Activated CD8-positive, alpha-beta memory T cell treated with anti-CD3 and anti-CD28 coated beads for 24 hours (primary cell): ENCODE data around the gene LIN52.

Experiments used
- DNase-seq: peaks from one replicate; pipeline ENCODE4 v3.0.0-alpha.2; 2020

Gene LIN52, protein sequence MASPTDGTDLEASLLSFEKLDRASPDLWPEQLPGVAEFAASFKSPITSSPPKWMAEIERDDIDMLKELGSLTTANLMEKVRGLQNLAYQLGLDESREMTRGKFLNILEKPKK

DNA sequence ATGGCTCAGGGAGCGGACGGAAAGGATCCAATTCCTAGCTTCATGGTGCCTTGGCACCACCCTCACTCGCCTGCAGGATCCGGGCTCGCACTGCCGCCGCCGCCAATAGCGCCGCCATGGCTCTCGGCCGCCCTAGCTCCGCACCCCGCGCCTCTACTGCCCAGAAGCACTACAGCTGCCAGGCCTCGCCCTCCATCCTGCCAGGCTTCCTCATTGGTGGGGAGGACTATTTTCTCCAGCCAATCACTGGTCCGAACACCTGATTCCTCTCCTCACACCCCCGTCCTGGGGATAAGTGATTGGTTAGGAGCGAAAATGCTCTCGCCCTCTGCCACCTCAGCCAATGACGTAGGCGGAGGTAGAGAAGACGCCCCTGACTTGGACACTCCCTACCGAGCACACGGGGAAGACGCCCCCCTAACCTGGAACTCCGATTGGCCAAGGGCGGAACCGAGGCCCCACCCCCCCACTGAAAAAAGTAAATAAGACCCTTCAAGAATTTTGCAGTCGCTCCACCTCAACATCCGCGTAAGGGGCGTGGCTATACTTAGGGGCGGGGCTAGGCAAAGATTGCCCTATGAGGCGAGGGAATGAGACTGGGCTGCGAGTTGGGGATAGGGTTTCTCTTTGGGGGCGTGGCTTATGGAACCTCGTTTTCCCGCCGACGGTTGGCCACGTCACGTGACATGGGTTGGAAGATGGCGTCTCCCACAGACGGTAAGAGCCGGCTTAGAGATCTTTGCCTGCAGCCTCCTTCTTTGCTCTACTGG is at the start of gene LIN52, which contains the start of gene ALDH6A1:
Gene LIN52 (plus strand): TSS at position 680 of the 770 bp plus-strand sequence. CDS start 19 bp downstream, at position 699.
Gene ALDH6A1 (minus strand): TSS at position 177 of the 770 bp plus-strand sequence. CDS start 59 bp downstream, at position 118.
- peak; percentile 100 for DNase-seq

DNA sequence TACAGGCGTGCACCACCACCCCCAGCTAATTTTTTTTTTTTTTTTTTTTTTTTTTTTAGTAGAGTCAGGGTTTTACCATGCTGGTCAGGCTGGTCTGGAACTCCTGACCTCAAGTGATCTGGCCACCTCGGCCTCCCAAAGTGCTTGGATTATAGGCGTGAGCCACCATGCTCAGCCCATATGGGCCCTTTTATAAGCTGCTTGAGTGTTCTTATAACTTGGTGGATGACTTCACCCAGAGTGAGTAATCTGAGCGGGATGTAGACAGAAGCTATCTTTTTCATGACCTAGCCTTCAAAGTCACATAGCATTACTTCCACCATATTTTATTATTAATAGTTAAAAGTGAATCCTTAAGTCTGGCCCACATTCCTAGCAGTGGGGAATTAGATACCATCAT is 49.2 kb upstream of the LIN52 start:
- DNase-seq = no peak

- no peak for DNase-seq
Observed at GRCh38 chr14:74038020-74038859, 46.5 kb upstream of the LIN52 start.

DNA sequence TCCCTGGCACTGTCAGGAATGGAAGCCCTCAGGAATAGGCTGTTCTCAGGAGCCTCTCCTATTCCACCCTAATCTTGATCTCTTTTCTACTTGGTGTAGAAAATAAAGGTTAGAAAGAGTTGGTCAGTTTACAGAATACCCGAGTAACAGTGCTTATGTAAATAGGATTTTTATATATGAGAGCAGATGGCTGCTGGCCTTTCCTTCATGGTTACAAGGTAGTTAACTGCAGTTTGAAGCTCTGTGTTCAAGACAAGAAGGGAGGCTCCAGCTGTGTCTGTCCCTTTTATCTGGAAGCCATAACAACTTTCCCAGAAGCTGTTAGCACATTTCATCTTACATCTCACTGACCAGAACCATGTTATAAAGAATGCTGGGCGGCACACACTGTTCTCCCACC is 42.5 kb upstream of the LIN52 start:
- DNase-seq = no peak

GRCh38 chr14:74045522-74045921 is 39.2 kb upstream of the LIN52 start:
- no peak for DNase-seq

GRCh38 chr14:74048281-74048680 is 36.5 kb upstream of the LIN52 start:
- DNase-seq = no peak

GRCh38 chr14:74049876-74050495 is 34.8 kb upstream of the LIN52 start:
- DNase-seq = no peak

DNA sequence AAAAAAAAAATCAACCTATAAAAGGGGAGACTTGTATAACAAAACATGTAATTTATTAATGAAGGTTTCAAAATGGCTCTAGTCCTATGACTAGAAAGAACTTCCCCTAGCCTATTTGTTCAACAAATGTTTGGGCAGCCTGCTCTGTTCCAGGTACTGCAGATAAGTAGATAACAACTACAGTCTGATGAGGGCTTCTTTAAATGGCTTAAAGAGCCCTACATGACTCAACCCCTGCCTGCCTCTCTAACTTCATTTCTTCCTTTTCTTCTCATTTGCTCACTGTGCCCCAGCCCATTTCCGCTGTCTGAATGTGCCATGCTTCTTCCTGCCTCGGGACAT is 22.0 kb upstream of the LIN52 start:
- no peak for DNase-seq

- no peak for DNase-seq
Observed at GRCh38 chr14:74064426-74064825, 20.3 kb upstream of the LIN52 start.

DNA sequence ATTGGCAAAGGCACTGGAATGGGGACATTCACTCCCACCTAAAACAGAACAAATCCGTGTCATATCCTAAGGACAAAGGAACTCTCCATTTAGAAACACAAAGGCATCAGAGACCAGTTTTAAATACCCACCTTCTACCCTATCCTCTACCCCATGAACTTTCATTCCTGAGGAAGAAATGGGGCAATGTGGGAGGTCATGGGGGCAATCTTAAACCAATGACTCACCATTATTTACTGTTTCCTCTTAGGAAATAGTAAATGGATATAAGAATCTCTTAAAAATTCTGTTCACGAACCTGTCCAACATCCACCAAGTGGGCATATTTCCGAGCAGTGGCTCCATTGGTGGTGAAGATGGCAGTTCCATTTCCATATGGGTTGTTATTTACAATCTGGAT is 19.9 kb upstream of the LIN52 start:
- no peak for DNase-seq

DNA sequence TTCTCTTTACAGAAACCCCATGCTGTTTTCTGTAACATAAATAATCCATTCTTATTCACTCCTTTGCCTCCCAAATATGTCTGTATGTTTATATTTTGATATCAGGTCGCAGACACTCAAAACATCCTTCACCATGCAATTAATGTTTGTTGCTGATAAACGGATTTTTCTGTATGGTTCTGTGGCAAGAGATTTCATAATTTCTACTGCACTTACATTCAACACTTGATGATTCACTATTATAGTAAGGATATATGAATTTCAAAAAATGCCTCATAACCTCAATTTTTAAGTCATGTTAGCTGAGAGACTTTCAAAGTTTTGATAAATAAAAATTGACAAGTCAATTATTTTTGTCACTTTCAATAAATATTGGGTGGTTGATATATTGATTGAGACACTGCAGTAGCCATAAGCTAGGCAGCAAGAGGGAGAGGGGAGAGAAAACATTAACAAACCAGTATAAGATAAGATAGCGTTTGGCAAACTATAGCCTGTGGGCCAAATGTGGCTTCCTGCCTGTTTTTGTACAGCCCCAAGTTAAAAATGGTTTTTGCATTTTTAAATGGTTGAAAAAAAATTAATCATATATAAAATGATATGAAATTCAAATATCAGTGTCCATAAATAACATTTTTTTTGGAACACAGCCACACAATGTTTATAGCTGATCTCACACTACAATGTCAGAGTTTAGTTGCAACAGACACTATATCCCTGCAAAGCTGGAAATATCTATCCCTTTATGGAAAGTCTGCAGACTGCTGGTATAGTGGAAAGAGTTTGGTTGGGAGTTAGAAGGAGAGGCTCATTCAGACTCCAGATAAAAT is 18.8 kb upstream of the LIN52 start:
- no peak for DNase-seq

DNA sequence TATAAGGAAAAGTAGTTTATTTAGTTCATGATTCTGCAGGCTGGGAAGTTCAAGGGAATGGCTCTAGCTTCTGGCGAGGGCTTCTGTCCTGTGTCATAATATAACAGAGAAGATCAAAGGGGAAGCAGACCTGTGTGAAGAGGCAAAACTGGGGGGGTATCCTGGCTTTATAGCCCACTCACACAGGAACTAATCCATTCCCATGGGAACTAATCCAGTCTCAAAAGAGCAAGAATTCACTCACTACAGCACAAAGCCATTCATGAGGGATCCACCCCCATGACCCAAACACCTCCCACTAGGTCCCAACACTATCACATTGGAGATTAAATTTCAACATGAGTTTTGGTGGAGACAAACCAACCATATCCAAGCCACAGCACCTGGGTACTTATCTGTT is 7.4 kb upstream of the LIN52 start:
- DNase-seq = no peak

DNA sequence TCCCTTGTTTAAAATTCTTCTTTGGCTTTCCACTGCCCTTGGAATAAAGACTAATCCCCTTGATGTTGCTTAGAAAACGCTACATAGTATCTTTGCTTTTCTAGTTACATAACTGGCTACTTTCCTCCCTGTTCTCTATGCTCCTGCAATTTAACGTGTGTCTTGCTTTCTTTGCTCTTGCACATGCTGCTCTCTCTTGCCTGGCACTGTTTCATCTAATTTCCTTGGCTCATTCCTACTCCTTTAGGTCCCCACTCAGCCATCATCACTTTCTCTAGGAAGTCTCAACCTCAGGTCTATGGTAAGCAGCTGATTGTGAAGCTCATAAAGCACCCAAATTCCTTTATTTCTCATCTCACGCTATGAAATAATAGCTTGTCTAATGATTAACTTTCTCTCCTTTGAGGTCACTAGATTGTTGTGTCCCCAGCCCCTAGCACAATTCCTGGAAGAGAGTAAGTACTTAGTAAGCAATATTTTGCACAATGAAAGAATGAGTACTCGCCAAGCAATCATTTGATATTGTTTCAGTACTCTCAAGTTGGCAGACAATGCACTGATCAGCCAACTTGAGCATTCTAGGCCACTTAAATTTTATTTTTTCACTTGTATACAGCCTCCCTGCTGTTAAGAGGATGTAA is 3.8 kb upstream of the LIN52 start:
- DNase-seq = no peak

- no peak for DNase-seq
Observed at GRCh38 chr14:74081491-74081890, 3.3 kb upstream of the LIN52 start.

GRCh38 chr14:74083161-74083560 is 1.6 kb upstream of the LIN52 start:
- no peak for DNase-seq

DNA sequence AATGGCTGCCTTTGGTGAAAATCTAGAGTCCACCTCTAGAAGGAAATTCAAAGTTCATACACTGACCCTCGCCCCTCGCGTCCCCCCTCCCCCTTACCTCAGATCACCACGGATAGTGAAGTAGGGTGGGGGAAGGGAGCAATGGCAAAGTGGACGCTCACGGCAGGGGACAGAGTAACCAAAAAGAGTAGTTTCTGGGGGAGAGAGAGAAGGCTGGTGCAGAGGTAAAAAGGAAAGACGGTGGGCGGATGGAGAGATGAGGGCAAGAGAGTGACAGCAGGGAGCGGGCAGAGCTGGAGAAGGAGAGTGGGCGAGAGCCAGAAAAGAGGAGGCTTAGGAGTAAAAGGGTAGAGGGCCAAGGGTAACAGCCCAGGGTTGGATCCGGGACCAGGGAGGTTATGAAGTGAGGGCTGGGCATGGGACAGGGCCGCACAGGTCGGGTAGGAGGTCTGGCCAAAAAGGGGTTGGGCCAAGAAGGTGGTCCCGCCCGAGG is 926 bp upstream of the LIN52 start:
- no peak for DNase-seq

DNA sequence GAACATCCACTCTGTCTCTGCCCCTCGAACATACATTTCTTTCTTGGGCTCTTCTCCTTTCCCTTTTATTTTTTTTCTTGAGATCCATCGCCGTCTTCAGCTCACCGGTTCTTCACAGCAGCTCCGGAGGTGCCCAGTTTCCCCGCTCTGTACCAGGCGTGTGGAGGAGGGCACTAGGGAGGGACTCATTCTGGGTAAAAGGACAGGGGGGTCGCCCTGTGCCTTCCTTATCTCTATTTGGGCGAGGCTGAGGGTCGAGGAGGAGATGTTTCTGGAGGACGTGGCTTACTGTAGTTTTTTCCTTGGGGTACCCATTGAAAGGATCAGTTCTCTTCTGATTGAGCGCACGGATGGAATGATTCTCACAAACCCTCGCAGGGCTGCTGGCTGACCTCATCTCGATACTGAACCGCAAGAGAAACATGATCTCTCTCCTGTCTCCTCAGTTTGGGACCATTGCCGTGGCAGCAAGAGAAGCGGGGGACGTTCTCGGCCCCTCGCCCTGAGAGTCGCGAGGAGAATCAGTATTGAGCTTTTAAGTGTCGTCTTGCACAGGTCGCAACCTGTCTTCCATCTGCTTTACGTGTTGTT is 386 bp downstream of the LIN52 start:
- no peak for DNase-seq

- no peak for DNase-seq
Observed at GRCh38 chr14:74085828-74086227, 1.1 kb downstream of the LIN52 start.

DNA sequence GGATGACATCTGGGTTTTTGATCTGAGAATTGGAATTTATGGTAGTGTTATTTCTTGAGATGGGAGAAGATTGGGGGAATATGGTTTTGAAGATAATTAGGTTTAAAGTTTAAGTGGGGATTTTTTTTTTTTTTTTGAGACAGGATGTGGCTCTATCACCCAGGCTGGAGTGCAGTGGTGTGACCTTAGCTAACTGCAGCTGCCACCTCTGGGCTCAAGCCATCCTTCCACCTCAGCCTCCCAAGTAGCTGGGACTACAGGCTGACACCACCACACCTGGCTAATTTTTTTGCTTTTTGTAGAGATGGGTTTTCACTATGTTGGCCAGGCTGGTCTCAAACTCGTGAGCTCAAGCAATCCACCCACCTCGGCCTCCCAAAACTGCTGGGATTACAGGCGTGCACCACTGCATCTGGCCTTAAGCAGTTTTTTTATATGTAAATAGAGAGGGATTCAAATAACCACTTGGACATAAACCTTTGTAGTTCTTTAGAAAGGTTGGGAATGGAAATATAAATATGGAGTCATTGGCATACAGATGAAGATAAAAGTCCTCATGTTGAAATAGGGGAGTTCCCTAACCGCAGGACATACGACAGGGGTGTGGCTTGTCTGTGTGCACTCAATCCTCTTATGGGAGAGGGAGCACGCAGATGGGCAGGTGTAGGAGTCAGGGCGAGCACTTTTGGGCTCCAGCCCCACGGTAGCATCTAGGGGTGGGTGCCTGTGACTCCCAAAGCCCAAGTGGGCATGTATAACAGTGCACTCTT is 4.7 kb downstream of the LIN52 start:
- DNase-seq = no peak

DNA sequence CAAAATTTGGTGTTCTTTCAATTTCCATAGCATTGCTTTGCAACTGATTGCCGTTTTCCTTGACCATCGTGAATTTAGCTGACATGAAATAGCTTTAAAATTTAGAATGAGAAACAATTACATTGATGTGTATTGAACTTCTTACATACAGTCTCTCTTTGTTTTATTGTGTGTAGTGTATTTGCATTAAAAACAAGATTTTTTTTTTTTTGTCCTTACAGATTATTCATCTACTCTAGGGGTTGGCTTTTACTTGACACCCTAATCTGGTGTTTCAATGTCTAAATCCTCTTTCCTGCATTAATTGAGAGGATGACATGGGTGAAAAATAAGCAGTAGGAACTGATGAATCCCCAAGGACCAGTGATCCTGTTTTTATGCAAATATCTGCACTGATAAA is 20.6 kb downstream of the LIN52 start:
- DNase-seq = no peak

- no peak for DNase-seq
Observed at GRCh38 chr14:74109369-74109768, 24.6 kb downstream of the LIN52 start.
